Measurements from ENCODE around the gene ULK1. TPM values are rescaled to one million over a fixed set of nuclear protein-coding genes. Genes with fewer than 3 reads are reported as not detected.

ULK1 gene
- total RNA-seq, 1 experiment from 2014 or later, result 34.2 TPM

GRCh38 chr12:131882804-131883520, 11.5 kb upstream of the ULK1 start:
- Histone ChIP-seq H3K36me3 (ENCODE audit: control insufficient read depth in 1 of 2, insufficient read depth in 2 of 2, low read length in 2 of 2) (no peaks in the 10 kb centered on the region), H3K27ac (ENCODE audit: low read depth, low read length) (no peak overlapping the region), H3K79me2 (ENCODE audit: insufficient read depth, low read length) (no peaks in the 10 kb centered on the region), H3K27me3 (ENCODE audit: insufficient read depth, low read length) (0 out of 2 replicates have a peak, but pooled peaks cover 4% of the 10 kb centered on the region), H3K9me3 (ENCODE audit: control insufficient read depth in 1 of 2, insufficient read depth in 1 of 2, low read depth in 1 of 2, low read length in 2 of 2) (no peaks in the 10 kb centered on the region), H2AFZ (ENCODE audit: low read depth, low read length, poor library complexity, severe bottlenecking) (no peak overlapping the region), H3K4me1 (ENCODE audit: control insufficient read depth in 1 of 2, insufficient read depth in 2 of 2, low read length in 2 of 2) (peaks cover 3 to 9% of the 10 kb centered on the region in 2 experiments; a peak in 3 of 4 replicates), H4K20me1 (ENCODE audit: insufficient read depth) (no peaks in the 10 kb centered on the region), H3K9me2 (ENCODE audit: insufficient read depth) (no peaks in the 10 kb centered on the region), H3K4me3 (replicated peaks in 1 of 2; ENCODE audit: low read depth in 1 of 2, low read length in 2 of 2) (no peak overlapping the region), H3K9ac (ENCODE audit: low read length) (no peak overlapping the region), H3K4me2 (ENCODE audit: low read length) (peak overlapping the region; percentile 27; the same call in 1 of the 2 replicates)
- RAD21 ChIA-PET (ENCODE audit: low non-redundant PET in 1 of 2, low total read pairs in 2 of 2, uncharacterized antibody in 2 of 2, unreplicated experiment in 2 of 2), result no interaction called here
- BruUV-seq (replicated peaks), result no TSS peak
- intact Hi-C loops (cut with micrococcal nuclease), result no loop called here
- CTCF ChIA-PET, result no interaction called here
- TF ChIP-seq ELF1 (IDR thresholded peaks at IDR 0.05; ENCODE audit: borderline replicate concordance, low read depth) (no peak), JUND (IDR thresholded peaks at IDR 0.05) (no peak), REST (IDR thresholded peaks at IDR 0.05; ENCODE audit: low read depth) (no peak), ZFX (IDR thresholded peaks at IDR 0.05) (no peak), ZNF274 (IDR thresholded peaks at IDR 0.05; ENCODE audit: low read depth, low read length) (no peak), CBX3 (IDR thresholded peaks at IDR 0.05; ENCODE audit: low read depth) (no peak), YY1 (IDR thresholded peaks at IDR 0.05; ENCODE audit: extremely low read depth, insufficient replicate concordance, low read depth, low read length) (no peak), TCF7L2 (IDR thresholded peaks at IDR 0.05; ENCODE audit: borderline replicate concordance, extremely low read depth, insufficient read depth, insufficient read length) (no peak), CEBPB (IDR thresholded peaks at IDR 0.05; ENCODE audit: low read depth) (no peak), SRF (IDR thresholded peaks at IDR 0.05; ENCODE audit: low read depth) (no peak), POLR2AphosphoS5 (IDR thresholded peaks at IDR 0.05; ENCODE audit: low read depth, low read length) (no peak)
- TF ChIP-seq, protein P1, sequence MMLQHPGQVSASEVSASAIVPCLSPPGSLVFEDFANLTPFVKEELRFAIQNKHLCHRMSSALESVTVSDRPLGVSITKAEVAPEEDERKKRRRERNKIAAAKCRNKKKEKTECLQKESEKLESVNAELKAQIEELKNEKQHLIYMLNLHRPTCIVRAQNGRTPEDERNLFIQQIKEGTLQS (IDR thresholded peaks at IDR 0.05), result no peak
- TF ChIP-seq, protein P2, sequence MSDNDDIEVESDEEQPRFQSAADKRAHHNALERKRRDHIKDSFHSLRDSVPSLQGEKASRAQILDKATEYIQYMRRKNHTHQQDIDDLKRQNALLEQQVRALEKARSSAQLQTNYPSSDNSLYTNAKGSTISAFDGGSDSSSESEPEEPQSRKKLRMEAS (IDR thresholded peaks at IDR 0.05), result no peak
- TF ChIP-seq, protein P3, sequence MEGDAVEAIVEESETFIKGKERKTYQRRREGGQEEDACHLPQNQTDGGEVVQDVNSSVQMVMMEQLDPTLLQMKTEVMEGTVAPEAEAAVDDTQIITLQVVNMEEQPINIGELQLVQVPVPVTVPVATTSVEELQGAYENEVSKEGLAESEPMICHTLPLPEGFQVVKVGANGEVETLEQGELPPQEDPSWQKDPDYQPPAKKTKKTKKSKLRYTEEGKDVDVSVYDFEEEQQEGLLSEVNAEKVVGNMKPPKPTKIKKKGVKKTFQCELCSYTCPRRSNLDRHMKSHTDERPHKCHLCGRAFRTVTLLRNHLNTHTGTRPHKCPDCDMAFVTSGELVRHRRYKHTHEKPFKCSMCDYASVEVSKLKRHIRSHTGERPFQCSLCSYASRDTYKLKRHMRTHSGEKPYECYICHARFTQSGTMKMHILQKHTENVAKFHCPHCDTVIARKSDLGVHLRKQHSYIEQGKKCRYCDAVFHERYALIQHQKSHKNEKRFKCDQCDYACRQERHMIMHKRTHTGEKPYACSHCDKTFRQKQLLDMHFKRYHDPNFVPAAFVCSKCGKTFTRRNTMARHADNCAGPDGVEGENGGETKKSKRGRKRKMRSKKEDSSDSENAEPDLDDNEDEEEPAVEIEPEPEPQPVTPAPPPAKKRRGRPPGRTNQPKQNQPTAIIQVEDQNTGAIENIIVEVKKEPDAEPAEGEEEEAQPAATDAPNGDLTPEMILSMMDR (IDR thresholded peaks at IDR 0.05 in 2 of 3, conservative IDR thresholded peaks at IDR 0.05 in 1 of 3; ENCODE audit: borderline replicate concordance in 1 of 3, insufficient read depth in 1 of 3, low read depth in 2 of 3, low read length in 2 of 3), result no peak; a peak in 1 of 6 replicates
- TF ChIP-seq, protein P4, sequence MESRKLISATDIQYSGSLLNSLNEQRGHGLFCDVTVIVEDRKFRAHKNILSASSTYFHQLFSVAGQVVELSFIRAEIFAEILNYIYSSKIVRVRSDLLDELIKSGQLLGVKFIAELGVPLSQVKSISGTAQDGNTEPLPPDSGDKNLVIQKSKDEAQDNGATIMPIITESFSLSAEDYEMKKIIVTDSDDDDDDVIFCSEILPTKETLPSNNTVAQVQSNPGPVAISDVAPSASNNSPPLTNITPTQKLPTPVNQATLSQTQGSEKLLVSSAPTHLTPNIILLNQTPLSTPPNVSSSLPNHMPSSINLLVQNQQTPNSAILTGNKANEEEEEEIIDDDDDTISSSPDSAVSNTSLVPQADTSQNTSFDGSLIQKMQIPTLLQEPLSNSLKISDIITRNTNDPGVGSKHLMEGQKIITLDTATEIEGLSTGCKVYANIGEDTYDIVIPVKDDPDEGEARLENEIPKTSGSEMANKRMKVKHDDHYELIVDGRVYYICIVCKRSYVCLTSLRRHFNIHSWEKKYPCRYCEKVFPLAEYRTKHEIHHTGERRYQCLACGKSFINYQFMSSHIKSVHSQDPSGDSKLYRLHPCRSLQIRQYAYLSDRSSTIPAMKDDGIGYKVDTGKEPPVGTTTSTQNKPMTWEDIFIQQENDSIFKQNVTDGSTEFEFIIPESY (IDR thresholded peaks at IDR 0.05; ENCODE audit: extremely low read depth, insufficient replicate concordance, low read length), result no peak
- POLR2A ChIA-PET, result interaction anchor here (1.2 to 1.3 kb wide), 2 partner anchors 10 to 13 kb away, joined by 3 read pairs; no protein-coding TSS in a partner anchor
- no peak for DNase-seq (ENCODE audit: low read depth, low spot score)
- peak; percentile 80 for ATAC-seq

Measured in HCT116 (cell line).